Measurements from ENCODE around the gene ZNF195. TPM values are rescaled to one million over a fixed set of nuclear protein-coding genes. Genes with fewer than 3 reads are reported as not detected.
"Not testable (repeated sequence)": the region's sequence is repeated elsewhere in the genome, so short reads cannot be mapped to it uniquely, and the experiment has no call there.

The ZNF195 gene
- total RNA-seq, 1 donor from 2014 or later, result 22.9 TPM

DNA sequence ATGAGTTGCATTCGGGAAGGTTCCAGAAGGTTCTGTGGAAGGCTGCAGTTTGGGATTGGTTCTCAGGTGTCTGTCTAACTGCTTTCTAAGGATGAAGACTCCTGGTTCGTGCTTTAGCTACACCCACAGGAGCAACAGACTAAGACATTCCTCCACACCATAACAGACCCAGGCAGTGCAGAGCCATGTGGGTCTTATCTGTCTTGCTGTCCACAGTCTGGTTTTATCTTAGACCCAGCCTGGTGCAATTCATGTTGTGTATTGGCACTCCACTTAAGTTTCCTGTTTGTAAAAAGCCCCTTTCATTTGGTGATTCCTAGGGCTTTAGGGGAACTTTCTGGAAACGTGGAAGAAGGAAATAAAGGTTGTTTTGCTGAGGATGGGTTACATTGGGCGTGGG is 22.1 kb upstream of the ZNF195 start:
- not testable (repeated sequence) for H3K4me3 ChIP-seq (ENCODE audit: low read depth, low read length); H3K36me3 ChIP-seq (ENCODE audit: control insufficient read depth, insufficient read depth, low read length); H3K27me3 ChIP-seq (ENCODE audit: control insufficient read depth, insufficient read depth, low read length); DNase-seq (ENCODE audit: low read depth); FAIRE-seq

DNA sequence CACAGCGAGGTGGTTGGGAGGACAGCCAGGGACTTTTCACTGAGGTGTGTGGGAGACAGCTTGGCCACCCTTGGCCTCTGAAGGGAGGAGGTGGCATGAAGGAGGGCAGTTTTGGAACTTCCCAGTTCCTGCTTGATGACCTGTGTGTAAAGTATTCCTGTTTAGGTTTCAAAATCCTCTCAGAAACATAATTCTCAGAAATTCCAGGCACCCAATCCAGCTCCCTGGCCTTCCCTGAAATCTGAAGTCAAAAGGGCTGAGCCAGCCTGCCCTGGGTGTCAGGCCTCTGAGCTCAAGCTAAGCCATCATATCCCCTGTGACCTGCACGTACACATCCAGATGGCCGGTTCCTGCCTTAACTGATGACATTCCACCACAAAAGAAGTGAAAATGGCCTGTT is 19.6 kb upstream of the ZNF195 start:
- FAIRE-seq, result not testable (repeated sequence)

DNA sequence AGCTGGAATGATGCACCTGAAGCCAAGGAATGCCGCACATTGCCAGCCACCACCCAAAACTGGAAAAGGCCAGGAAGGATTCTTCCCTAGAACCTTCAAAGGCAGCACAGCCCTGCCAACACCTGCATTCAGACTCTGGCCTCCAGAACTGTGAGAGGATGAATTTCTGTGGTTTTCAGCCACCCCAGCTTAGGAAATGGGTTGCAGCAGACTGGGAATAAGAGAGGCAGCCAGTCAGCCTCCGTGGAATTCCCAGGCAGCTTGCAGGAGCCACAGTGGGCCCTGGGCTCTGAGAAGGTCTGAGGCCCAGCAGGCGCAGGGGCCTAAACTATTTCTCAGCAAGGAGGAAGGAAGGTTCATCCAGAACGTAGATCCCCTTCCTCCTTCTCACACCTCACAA is 19.2 kb upstream of the ZNF195 start:
- FAIRE-seq; H3K36me3 ChIP-seq (ENCODE audit: control insufficient read depth, insufficient read depth, low read length); H3K4me3 ChIP-seq (ENCODE audit: low read depth, low read length); H3K27me3 ChIP-seq (ENCODE audit: control insufficient read depth, insufficient read depth, low read length); DNase-seq (ENCODE audit: low read depth): not testable (repeated sequence)

More for the DNA sequence above, 19.6 kb upstream of the ZNF195 start:
- not testable (repeated sequence) for H3K27me3 ChIP-seq (ENCODE audit: control insufficient read depth, insufficient read depth, low read length); H3K36me3 ChIP-seq (ENCODE audit: control insufficient read depth, insufficient read depth, low read length); H3K4me3 ChIP-seq (ENCODE audit: low read depth, low read length); DNase-seq (ENCODE audit: low read depth)

DNA sequence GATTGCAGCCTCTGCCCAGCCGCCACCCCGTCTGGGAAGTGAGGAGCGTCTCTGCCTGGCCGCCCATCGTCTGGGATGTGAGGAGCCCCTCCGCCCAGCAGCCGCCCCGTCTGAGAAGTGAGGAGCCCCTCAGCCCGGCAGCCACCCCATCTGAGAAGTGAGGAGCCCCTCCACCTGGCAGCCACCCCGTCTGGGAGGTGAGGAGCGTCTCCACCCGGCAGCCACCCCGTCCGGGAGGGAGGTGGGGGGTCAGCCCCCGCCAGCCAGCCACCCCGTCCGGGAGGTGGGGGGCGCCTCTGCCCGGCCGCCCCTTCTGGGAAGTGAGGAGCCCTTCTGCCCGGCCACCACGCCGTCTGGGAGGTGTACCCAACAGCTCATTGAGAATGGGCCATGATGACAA is 18.3 kb upstream of the ZNF195 start:
- not testable (repeated sequence) for FAIRE-seq; H3K27me3 ChIP-seq (ENCODE audit: control insufficient read depth, insufficient read depth, low read length); H3K4me3 ChIP-seq (ENCODE audit: low read depth, low read length); H3K36me3 ChIP-seq (ENCODE audit: control insufficient read depth, insufficient read depth, low read length); DNase-seq (ENCODE audit: low read depth)

DNA sequence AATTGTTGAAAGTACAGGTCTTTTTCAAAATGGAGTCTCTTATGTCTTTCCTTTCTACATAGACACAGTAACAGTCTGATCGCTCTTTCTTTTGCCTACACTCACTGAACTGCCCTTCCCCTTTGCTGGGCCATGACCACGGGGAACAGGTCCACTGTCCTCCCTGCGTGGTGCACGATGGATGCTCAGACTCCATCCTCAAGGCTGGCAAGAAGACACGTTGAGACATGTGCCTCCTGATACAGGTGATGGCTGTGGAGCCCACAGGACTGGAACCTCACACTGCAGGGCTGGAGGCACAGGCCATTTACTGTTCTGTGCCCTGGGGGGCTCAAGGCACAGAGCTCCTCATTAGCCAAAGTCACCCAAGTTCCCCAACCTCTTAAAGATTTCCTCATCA is 16.5 kb upstream of the ZNF195 start:
- FAIRE-seq, result not testable (repeated sequence)

DNA sequence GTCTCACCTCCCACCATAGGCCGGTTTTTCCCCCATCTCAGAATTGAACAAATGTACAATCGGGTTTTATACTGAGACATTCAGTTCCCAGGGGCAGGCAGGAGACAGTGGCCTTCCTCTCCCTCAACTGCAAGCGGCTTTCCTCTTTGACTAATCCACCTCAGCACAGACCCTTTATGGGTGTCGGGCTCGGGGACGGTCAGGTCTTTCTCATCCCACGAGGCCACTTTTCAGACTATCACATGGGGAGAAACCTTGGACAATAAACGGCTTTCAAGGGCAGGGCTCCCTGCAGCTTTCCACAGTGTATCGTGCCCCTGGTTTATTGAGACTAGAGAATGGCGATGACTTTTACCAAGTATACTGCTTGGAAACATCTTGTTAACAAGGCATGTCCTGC is 16.0 kb upstream of the ZNF195 start:
- not testable (repeated sequence) for H3K36me3 ChIP-seq (ENCODE audit: control insufficient read depth, insufficient read depth, low read length); H3K27me3 ChIP-seq (ENCODE audit: control insufficient read depth, insufficient read depth, low read length); H3K4me3 ChIP-seq (ENCODE audit: low read depth, low read length); FAIRE-seq; DNase-seq (ENCODE audit: low read depth)

More for the DNA sequence above, 16.5 kb upstream of the ZNF195 start:
- DNase-seq (ENCODE audit: low read depth); H3K4me3 ChIP-seq (ENCODE audit: low read depth, low read length); H3K27me3 ChIP-seq (ENCODE audit: control insufficient read depth, insufficient read depth, low read length); H3K36me3 ChIP-seq (ENCODE audit: control insufficient read depth, insufficient read depth, low read length): not testable (repeated sequence)

DNA sequence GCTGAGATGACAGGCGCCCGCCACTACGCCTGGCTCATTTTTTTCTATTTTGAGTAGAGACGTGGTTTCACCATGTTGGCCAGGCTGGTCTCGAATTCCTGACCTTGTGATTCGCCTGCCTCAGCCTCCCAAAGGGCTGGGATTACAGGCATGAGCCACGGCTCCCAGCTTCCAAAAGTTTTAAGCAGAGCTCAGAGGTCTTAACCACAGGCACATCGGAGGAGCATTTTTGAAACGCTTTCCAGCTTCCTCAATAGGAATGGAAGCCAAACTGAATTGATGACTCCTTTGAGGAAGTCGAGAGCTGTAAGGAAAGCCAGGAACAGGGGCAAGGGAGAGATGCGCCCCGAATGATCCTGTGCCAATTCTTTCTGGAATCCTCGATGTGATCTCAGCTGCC is 14.5 kb upstream of the ZNF195 start:
- not testable (repeated sequence) for FAIRE-seq; DNase-seq (ENCODE audit: low read depth); H3K27me3 ChIP-seq (ENCODE audit: control insufficient read depth, insufficient read depth, low read length); H3K4me3 ChIP-seq (ENCODE audit: low read depth, low read length); H3K36me3 ChIP-seq (ENCODE audit: control insufficient read depth, insufficient read depth, low read length)

DNA sequence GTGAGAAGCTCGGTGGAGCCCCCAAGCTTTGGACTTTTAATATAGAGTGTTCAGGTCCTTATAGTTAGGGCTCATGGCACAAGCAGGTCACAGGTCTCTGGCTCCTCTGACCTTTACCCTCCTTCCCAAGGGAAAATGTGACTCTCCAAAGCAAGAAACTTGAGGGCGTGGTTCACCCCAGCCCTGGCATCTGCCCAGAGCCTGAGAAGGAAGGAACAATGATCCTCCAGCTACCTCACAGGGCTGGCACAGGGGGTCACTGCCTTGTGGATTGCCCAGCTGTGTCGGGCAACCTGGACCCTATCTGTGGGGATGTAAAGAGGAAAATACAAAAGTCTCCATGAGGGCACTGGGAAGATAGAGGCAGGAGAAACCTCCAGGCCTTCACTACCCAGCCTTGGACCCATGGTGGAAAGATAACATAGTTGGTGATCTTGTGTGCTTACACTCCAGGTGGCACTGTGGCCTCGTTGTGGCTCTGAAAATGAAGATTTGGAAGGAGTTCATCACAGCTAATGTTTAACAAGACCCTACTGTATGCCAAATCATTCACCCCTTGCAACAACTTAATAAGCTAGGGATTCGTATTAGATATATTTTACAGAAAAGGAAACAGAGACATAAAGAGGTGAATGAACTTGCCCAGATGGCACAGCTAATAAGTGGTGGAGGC is 3.8 kb upstream of the ZNF195 start:
- DNase-seq (ENCODE audit: low read depth) (no peak), FAIRE-seq (no peak)
- no peaks in the 10 kb centered on the region for H3K36me3 ChIP-seq (ENCODE audit: control insufficient read depth, insufficient read depth, low read length)
- no peaks in the 10 kb centered on the region for H3K27me3 ChIP-seq (ENCODE audit: control insufficient read depth, insufficient read depth, low read length)
- TF ChIP-seq, protein P1, sequence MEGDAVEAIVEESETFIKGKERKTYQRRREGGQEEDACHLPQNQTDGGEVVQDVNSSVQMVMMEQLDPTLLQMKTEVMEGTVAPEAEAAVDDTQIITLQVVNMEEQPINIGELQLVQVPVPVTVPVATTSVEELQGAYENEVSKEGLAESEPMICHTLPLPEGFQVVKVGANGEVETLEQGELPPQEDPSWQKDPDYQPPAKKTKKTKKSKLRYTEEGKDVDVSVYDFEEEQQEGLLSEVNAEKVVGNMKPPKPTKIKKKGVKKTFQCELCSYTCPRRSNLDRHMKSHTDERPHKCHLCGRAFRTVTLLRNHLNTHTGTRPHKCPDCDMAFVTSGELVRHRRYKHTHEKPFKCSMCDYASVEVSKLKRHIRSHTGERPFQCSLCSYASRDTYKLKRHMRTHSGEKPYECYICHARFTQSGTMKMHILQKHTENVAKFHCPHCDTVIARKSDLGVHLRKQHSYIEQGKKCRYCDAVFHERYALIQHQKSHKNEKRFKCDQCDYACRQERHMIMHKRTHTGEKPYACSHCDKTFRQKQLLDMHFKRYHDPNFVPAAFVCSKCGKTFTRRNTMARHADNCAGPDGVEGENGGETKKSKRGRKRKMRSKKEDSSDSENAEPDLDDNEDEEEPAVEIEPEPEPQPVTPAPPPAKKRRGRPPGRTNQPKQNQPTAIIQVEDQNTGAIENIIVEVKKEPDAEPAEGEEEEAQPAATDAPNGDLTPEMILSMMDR (IDR thresholded peaks at IDR 0.05; ENCODE audit: insufficient read depth, low read length, severe bottlenecking), result no peak
- H3K4me3 ChIP-seq (ENCODE audit: low read depth, low read length), result no peak overlapping the region

DNA sequence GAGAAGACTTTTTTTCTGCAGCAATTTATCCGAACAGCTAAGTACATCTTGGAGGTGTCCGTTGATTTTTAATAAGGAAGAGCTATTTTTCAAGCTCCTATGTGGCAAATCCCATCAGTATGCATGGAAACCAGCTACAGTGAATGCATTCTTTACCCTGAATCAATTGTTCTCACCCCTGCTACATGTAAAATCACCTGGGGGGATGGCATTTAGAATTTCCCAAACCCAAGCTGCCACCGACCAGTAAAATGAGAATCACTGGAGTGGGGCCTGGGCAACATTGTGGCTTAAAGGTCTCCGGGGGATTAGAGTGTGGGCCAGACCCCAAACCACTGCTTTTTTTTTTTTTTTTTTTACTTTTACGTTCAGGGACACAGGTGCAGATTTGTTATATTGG is 2.8 kb upstream of the ZNF195 start:
- FAIRE-seq (no peak), DNase-seq (ENCODE audit: low read depth) (no peak)
- TF ChIP-seq, protein P1 (IDR thresholded peaks at IDR 0.05; ENCODE audit: insufficient read depth, low read length, severe bottlenecking), result no peak
- H3K27me3 ChIP-seq (ENCODE audit: control insufficient read depth, insufficient read depth, low read length), result no peaks in the 10 kb centered on the region
- H3K4me3 ChIP-seq (ENCODE audit: low read depth, low read length), result no peak overlapping the region
- peaks cover 2% of the 10 kb centered on the region for H3K36me3 ChIP-seq (ENCODE audit: control insufficient read depth, insufficient read depth, low read length)
